HG02981 (cell line): Measurements from ENCODE around the gene RNF19B.

ENCODE experiments used
- ATAC-seq: cut with Tn5 transposase; IDR thresholded peaks from one replicate; pipeline ENCODE4 v1.9.1; 2021; ENCODE audit warnings: mild to moderate bottlenecking, moderate library complexity; ENCODE audit not compliant: unreplicated experiment

RNF19B gene

DNA sequence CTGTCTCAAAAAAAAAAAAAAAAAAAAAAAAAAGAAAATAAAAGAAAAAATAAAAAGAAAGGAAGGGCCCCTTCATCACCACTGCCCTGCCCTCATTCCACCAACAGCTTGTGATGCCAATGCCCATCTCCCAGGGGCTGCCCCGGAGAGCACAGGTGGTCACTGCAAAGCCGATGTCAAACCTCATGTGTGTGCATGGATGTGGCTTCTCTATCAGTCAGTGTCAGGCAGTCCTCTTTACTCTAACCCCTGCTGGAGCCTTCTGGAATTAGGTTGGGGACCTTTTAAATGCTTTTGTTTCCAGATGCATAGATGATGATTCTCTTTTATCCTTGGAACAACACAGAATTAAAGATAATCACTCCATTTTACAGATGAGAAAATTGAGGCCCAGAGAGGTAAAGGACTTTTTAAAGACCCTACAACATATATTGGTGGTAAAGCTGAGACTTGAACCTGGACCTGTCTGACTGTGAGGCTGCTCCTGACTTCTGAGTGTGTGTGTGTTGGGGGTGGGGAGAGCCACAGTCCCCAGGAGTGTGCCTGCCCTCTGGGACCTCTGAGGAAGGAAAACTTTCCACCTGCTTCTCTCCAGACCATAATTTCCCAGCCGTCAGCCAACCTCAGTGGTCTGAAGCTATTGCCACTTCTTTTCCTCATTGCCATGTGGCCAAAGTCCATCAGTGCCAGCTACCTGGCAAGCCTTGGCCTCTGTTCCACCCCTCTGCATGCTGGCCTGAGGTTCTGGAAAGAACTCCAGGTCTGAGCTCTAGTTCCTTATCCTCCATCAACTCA lies 60.4 kb downstream of the RNF19B start:
- ATAC-seq = no peak

GRCh38 chr1:32902535-32902920 lies 62.1 kb downstream of the RNF19B start:
- ATAC-seq = no peak

- ATAC-seq = no peak
Observed at GRCh38 chr1:32901823-32902534, 62.6 kb downstream of the RNF19B start.

DNA sequence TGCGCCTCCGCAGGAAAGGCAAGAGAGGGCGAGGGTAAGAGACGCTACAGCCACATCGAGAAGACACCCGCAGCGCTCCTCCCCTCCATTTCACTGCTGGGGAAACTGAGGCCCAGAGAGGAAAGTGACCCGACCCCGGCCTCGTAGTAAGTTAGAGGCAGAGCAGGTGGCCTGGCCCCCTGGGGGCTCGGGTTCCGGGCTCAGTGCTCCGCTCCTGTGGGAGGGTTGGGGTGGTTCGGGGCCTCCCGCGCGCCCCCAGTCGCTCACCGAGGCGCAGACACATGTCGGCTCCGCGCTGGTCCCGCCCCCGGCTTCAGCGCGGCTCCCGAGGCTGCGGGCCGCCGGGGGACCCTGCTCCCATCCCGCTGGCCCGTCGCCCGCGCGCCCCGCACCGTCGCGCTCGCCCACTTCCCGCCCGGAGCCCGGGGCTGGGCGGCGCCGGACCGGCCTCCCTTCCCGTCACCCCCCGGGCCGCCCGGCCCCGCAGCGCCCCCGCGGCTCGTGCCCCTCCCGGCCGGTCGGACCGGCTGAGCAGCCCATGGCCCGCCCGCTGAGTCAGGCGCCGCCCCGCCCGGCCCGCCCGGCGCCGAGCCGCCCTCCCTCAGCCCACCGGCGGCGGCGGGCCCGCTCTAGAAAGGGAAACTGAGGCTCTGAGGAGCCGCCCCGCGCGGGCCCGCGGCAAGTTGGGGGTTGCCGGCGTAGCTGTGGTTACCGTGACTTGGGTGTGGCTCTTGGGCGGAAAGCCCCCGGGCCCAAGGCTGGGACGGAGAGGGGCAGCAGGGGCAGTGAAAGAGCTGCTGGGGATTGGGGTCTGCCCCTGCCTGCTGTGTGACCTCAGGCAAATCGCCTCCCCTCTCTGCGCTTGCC lies 63.4 kb downstream of the RNF19B start, which contains the start of gene TMEM54:
TSS of gene TMEM54 (minus strand) at position 434 of the 867 bp plus-strand sequence. CDS start at position 283, 151 bp downstream.
- no peak for ATAC-seq

DNA sequence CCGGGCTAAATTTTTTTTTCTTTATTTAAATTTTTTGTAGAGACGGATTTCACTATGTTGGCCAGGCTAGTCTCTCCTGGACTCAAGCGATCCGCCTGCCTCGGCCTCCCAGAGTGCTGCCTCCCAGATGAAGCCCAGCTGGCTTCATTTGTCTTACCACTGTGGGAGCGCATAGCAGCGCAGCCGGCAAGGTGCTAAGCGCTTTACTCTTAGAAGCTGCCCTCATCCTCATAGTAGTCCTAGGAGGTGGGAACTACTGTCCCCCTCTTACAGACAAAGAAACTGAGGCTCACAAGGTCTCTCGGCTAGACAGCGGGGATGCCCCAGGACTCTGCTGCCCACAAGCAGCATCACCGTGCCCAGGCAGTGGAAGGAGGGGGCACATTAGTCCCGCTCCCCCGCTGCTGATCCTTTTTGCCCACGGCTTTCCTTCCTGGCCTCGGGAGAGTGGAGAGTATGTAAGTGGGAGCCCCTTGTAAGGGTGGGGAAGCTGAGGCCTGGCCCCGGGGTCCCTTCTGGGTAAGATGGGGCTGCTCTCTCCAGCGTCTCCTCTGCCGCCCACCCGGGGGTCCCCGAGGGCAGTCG lies 64.1 kb downstream of the RNF19B start:
- no peak for ATAC-seq

DNA sequence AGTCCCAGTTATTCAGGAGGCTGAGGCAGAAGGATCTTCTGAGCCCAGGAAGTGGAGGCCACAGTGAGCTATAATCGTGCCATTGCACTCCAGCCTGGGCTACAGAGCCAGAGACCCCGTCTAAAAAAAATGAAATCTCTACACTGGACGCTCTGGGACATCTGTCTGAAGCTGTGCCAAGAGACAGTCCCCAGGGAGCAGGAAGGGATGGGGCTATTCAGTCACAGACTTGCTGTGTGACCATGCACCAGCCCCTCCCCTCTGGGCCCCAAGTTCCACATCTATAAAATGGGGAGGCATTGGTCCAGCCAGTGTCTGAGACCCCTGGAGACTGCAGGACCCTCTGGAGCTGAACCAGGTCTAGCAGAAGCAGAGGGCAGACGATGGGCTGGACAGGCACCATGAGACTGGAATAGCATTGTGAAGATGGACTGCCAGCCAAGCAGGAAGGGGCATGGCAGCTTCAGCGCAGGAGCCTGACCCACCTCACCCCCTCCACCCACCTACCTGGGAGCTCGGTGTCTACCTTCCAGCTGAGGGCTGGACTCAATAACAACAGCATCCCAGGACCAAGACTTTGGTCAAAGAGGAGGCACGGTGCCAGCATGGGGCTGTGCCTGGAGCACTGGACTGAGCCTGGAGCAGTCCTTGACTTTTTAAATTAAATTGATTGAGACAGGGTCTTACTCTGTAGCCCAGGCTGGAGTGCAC lies 64.9 kb downstream of the RNF19B start:
- no peak for ATAC-seq

DNA sequence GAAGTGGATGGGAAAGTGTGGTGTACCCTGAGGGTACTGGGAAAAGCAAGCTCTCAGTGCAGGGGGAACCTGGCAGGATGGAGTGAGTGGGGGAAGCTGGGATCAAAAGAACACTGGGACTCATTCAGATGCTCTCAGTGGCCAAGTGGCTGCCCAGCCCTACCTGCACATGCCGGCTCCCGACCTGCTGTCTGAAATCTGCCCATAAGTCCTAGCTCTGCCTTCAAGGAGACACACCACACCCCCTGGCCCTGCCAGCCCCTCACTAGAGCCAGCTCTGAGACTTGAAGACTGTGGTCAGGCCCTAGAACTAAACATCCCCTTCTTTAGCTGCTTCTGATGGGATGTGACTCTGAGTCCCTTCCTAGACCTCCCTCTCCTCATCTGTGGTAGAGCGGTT lies 65.7 kb downstream of the RNF19B start:
- ATAC-seq = no peak

GRCh38 chr1:32898056-32898455 lies 66.6 kb downstream of the RNF19B start:
- no peak for ATAC-seq

GRCh38 chr1:32897082-32898049 lies 67.2 kb downstream of the RNF19B start:
- no peak for ATAC-seq

DNA sequence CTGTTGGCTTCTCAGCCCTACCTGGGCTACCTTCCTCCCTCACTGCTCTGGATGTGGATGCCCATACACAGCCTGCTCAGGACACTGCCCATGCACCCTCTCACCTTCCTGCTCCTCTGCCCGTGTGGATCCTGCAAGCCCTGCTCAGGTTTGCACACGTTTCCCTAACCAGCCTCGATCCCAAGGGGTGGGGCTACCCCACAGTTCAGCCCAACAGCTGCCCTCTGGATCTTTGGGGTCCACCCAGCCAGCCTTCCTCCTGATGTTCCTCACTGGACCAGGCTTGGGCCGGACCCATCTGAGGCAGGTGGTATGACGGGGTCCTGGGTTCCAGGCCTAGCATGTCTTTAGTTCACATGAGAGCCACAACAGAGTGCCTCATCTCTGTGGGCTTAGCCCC lies 68.2 kb downstream of the RNF19B start:
- ATAC-seq = no peak

GRCh38 chr1:32895325-32896215 lies 69.0 kb downstream of the RNF19B start:
- ATAC-seq = no peak

- no peak for ATAC-seq
Observed at GRCh38 chr1:32894681-32895080, 69.9 kb downstream of the RNF19B start.

DNA sequence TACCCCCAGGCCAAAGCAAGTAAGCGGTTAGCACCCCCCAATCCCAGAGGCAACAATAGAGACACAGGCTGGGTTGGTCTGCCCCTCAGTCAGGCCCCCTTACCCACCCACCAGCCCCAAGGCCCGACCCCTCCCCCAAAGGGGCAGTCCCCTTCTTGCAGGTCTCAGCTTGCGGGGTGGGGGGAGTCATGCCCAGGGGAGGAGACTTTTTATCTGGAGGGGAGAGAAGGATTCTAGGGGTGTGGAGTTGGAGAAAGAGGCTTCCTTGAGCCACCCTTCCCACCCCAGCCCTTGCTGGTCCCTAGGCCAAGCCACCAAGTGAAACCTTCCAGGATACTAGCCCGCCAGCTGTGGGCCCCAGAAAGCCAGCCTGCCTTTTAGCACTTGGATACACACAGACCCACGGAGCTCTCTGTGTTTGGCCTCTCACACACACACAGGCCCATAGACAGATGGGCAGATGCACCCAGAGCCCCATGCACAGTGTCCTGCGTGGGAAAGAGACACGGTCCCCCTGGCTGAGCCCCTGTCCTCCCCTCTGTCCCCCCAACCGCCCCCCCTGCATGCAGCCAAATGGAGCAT lies 70.5 kb downstream of the RNF19B start:
- no peak for ATAC-seq

GRCh38 chr1:32893198-32894018 lies 71.2 kb downstream of the RNF19B start:
- no peak for ATAC-seq

- no peak for ATAC-seq
Observed at GRCh38 chr1:32892368-32893197, 72.0 kb downstream of the RNF19B start.

DNA sequence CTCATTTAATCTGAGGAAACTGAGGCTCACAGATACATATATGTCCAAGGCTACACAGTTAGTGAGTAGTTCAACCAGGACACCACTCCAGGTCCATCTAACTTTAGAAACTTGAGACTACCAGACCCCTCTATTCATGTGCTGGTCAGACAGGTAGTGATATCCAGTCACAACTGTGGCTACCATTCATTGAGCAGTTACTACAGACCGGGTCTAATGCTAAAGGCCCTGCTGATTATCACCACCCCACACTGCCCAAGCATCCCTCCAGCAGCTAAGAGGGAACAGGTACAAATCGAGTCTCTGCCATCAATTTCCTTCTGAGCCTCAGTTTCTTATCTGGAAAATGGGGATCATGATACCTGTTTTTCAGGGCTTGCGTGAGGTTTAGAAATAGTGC lies 73.0 kb downstream of the RNF19B start:
- no peak for ATAC-seq
